K562 (cell line): Measurements from ENCODE around the gene GOLGB1. TPM values are rescaled to one million over a fixed set of nuclear protein-coding genes. Genes with fewer than 3 reads are reported as not detected.

Experiments used
- ATAC-seq: fragments of 200-7000 bp; cut with Tn5 transposase; 3 replicates; pipeline ENCODE4 v1.9.1; 2020; ENCODE audit warnings: moderate library complexity
- BruUV-seq: library from RNA; stranded (reverse); fragments of 400-500 nt; replicated peaks from 2 replicates; lab custom pipeline; 2021; lab: Mats Ljungman, UMichigan
- CTCF ChIA-PET: fragments of 300-600 bp; formaldehyde crosslinking; extraction: SDS; loops from one replicate; lab custom pipeline; 2021; ENCODE audit warnings: low intra/inter-chr PET ratio; lab: Yijun Ruan, JAX
- POLR2A ChIA-PET: fragments of 300-600, 350-650 bp; sonication (Branson Sonifier 250); formaldehyde crosslinking; extraction: SDS; loops from one replicate; lab custom pipeline; 2021; ENCODE audit warnings: antibody characterized with exemption, inconsistent platforms; lab: Yijun Ruan, JAX
- DNase-seq, 4 experiments: peaks; one replicate each; pipeline versions ENCODE4 v3.0.0 to v3.0.0-alpha.2; 2011 to 2018; ENCODE audit warnings: low spot score in 3 of 4, mixed read lengths in 3 of 4; ENCODE audit errors: extremely low read depth in 1 of 4
- FAIRE-seq: peaks from 2 replicates; lab custom pipeline; 2011; peaks lifted over from hg19 to GRCh38; lab: Jason Lieb, UNC
- H2AFZ ChIP-seq: 2 replicates; pipeline ENCODE4 v1.6.0; 2011; ENCODE audit warnings: low read depth, low read length, control low read depth, inconsistent platforms
- H3K27ac ChIP-seq: fragments of 200-600 bp; 3 replicates; pipeline ENCODE4 v1.8.0; 2011; ENCODE audit warnings: low read depth, mild to moderate bottlenecking, control low read depth, inconsistent platforms, low read length, moderate library complexity, mixed read lengths; ENCODE audit errors: extremely low read depth
- H3K27me3 ChIP-seq, 2 experiments: fragments of 300-600 bp in 1 of 2; 2 replicates in 1 of 2; 3 replicates in 1 of 2; pipeline versions ENCODE4 v1.6.0 to v1.8.0; 2011; ENCODE audit warnings: inconsistent platforms in 2 of 2, low read length in 2 of 2, mild to moderate bottlenecking in 1 of 2, mixed read lengths in 1 of 2, moderate library complexity in 1 of 2; ENCODE audit not compliant: control insufficient read depth in 2 of 2, insufficient read depth in 2 of 2
- H3K36me3 ChIP-seq: fragments of 300-600 bp; 3 replicates; pipeline ENCODE4 v1.8.0; 2011; ENCODE audit warnings: mild to moderate bottlenecking, low read length, inconsistent platforms; ENCODE audit not compliant: control insufficient read depth, insufficient read depth
- H3K4me1 ChIP-seq, 2 experiments: fragments of 200-600 bp in 1 of 2; replicated peaks in 1 of 2; 2 replicates in 1 of 2; 3 replicates in 1 of 2; pipeline versions ENCODE4 v1.5.1 to v1.8.0; 2011; ENCODE audit warnings: inconsistent platforms in 2 of 2, low read length in 2 of 2, mild to moderate bottlenecking in 1 of 2, mixed read lengths in 1 of 2, moderate library complexity in 1 of 2; ENCODE audit not compliant: control insufficient read depth in 2 of 2, insufficient read depth in 2 of 2
- H3K4me2 ChIP-seq: 2 replicates; pipeline ENCODE4 v1.6.1; 2011; ENCODE audit warnings: low read length, control low read depth, inconsistent platforms, mixed read lengths; ENCODE audit not compliant: insufficient read depth
- H3K4me3 ChIP-seq: fragments of 200-600 bp; sonication (generic), shearing (Covaris generic); 2 replicates; pipeline ENCODE4 v1.5.1; 2016; ENCODE audit warnings: control low read depth, inconsistent platforms
- H3K79me2 ChIP-seq: fragments of 200-600 bp; 3 replicates; pipeline ENCODE4 v1.8.0; 2011; ENCODE audit warnings: low read length, inconsistent platforms; ENCODE audit not compliant: control insufficient read depth, insufficient read depth
- H3K9ac ChIP-seq, 2 experiments: 2 replicates each; pipeline versions ENCODE4 v1.6.0 to v1.6.1; 2011; ENCODE audit warnings: low read depth in 2 of 2, low read length in 2 of 2, control low read depth in 1 of 2, inconsistent platforms in 1 of 2, mild to moderate bottlenecking in 1 of 2, mixed read lengths in 1 of 2; ENCODE audit not compliant: insufficient read depth in 1 of 2
- H3K9me1 ChIP-seq: one replicate; pipeline ENCODE4 v1.6.0; 2011; ENCODE audit warnings: inconsistent platforms, mild to moderate bottlenecking, low read length, moderate library complexity; ENCODE audit not compliant: control insufficient read depth, insufficient read depth
- H3K9me3 ChIP-seq: replicated peaks from 2 replicates; pipeline ENCODE4 v1.5.1; 2011; ENCODE audit warnings: low read depth, low read length, inconsistent platforms; ENCODE audit not compliant: control insufficient read depth, insufficient read depth
- H4K20me1 ChIP-seq: replicated peaks from 2 replicates; pipeline ENCODE4 v1.6.1; 2011; ENCODE audit warnings: low read length, inconsistent platforms, mixed read lengths; ENCODE audit not compliant: control insufficient read depth, insufficient read depth
- ARNT ChIP-seq, 2 experiments: fragments of 450-650 bp; IDR thresholded peaks; 2 replicates each; pipeline ENCODE4 v1.6.1; 2016; ENCODE audit warnings: mild to moderate bottlenecking in 1 of 2
- BRCA1 ChIP-seq, 2 experiments: fragments of 450-650 bp in 1 of 2; sonication (generic) in 1 of 2; formaldehyde crosslinking in 1 of 2; IDR thresholded peaks; 2 replicates each; pipeline versions ENCODE4 v1.5.0 to v1.6.1; 2017 to 2020; ENCODE audit warnings: mild to moderate bottlenecking in 1 of 2, missing genetic modification reagents in 1 of 2
- CHD2 ChIP-seq: IDR thresholded peaks from 2 replicates; pipeline ENCODE4 v1.6.1; 2011; ENCODE audit warnings: low read depth, low read length
- IFI16 ChIP-seq: fragments of 250-450 bp; sonication (Bioruptor Pico); IDR thresholded peaks from 2 replicates; pipeline ENCODE4 v2.1.2; 2022; ENCODE audit warnings: mild to moderate bottlenecking, inconsistent platforms
- KLF16 ChIP-seq: IDR thresholded peaks from 2 replicates; pipeline ENCODE4 v1.6.1; 2016; ENCODE audit warnings: antibody characterized with exemption
- MTA3 ChIP-seq: fragments of 450-650 bp; formaldehyde crosslinking; IDR thresholded peaks from 2 replicates; pipeline ENCODE4 v1.6.1; 2017; ENCODE audit warnings: mild to moderate bottlenecking, borderline replicate concordance
- NFXL1 ChIP-seq: fragments of 450-650 bp; formaldehyde crosslinking; IDR thresholded peaks from 2 replicates; pipeline ENCODE4 v1.4.0; 2021; ENCODE audit warnings: mild to moderate bottlenecking
- STAG1 ChIP-seq: sonication (generic); formaldehyde crosslinking; IDR thresholded peaks from 2 replicates; pipeline ENCODE4 v1.5.0; 2020; ENCODE audit warnings: missing genetic modification reagents, borderline replicate concordance
- TCF3 ChIP-seq: sonication (generic); formaldehyde crosslinking; IDR thresholded peaks from 2 replicates; pipeline ENCODE4 v1.4.0; 2020; ENCODE audit warnings: mild to moderate bottlenecking, missing genetic modification reagents
- ZKSCAN8 ChIP-seq: fragments of 200-800 bp; sonication (Bioruptor generic); IDR thresholded peaks from 2 replicates; pipeline ENCODE4 v1.6.1; 2016; ENCODE audit warnings: missing genetic modification characterization, missing compliant biosample characterization
- ZNF174 ChIP-seq: fragments of 250-450 bp; sonication (Bioruptor Pico); IDR thresholded peaks from 2 replicates; pipeline ENCODE4 v1.4.0; 2020; ENCODE audit warnings: mild to moderate bottlenecking
- ZNF263 ChIP-seq: sonication (generic); formaldehyde crosslinking; IDR thresholded peaks from 2 replicates; pipeline ENCODE4 v1.8.0; 2022; ENCODE audit warnings: mild to moderate bottlenecking, missing genetic modification reagents, borderline replicate concordance
- WGBS: fragments of 100-300 bp; shearing (Covaris generic); methylation state at CpG from one replicate; pipeline ENCODE4 v1.1.6; 2016; ENCODE audit warnings: low coverage, mixed read lengths; ENCODE audit not compliant: insufficient coverage; ENCODE audit errors: missing lambda C conversion rate; 5-methylcytosine and 5-hydroxymethylcytosine counted together
- in situ Hi-C: fragments of 300-500 bp; cut with MboI; formaldehyde crosslinking; loops from 4 replicates; pipeline ENCODE4 v1.15.0; 2018; ENCODE audit warnings: inconsistent platforms, mixed read lengths
- intact Hi-C: fragments of 100-400 bp; cut with micrococcal nuclease; formaldehyde crosslinking; loops from 2 replicates; pipeline ENCODE4 v1.14.2; 2022
- polyA plus RNA-seq, 8 experiments: library from polyadenylated mRNA; depleted of rRNA in 4 of 8; stranded (reverse) in 5 of 8; unstranded in 3 of 8; fragments of >200 nt; fragmentation: Nextera tagmentation in 2 of 8; fragmentation: Illumina TruSeq in 1 of 8; extraction: Ambion mirVana in 2 of 8; extraction: Trizol in 1 of 8; gene quantifications; 2 replicates each; pipeline versions ENCODE4 v1.2.1 to v1.2.3, GENCODE V29; 2011 to 2014; ENCODE audit warnings: inconsistent platforms in 1 of 8, missing spikeins in 1 of 8
- total RNA-seq, 7 experiments: library from RNA; depleted of rRNA in 6 of 7; stranded (reverse); fragments of >200 nt in 6 of 7; fragmentation: Illumina TruSeq in 2 of 7; extraction: Trizol in 2 of 7; gene quantifications; 2 replicates each; pipeline versions ENCODE4 v1.2.1 to v1.2.3, GENCODE V29; 2011 to 2021; ENCODE audit warnings: low replicate concordance in 1 of 7
- TF ChIP-seq, protein P1 (sequence below), 2 experiments: fragments of 200-800 bp in 1 of 2; sonication (Bioruptor generic) in 1 of 2; sonication (generic) in 1 of 2; formaldehyde crosslinking in 1 of 2; IDR thresholded peaks in 1 of 2; conservative IDR thresholded peaks in 1 of 2; 2 replicates each; pipeline versions ENCODE4 v1.5.0 to v1.6.1; 2016 to 2020; ENCODE audit warnings: missing compliant biosample characterization in 1 of 2, missing genetic modification characterization in 1 of 2, missing genetic modification reagents in 1 of 2
- TF ChIP-seq, protein P2 (sequence below): sonication (generic); formaldehyde crosslinking; IDR thresholded peaks from 2 replicates; pipeline ENCODE4 v1.8.0; 2022; ENCODE audit warnings: missing genetic modification reagents, mild to moderate bottlenecking, moderate library complexity, borderline replicate concordance
- TF ChIP-seq, protein P3 (sequence below): sonication (generic); formaldehyde crosslinking; IDR thresholded peaks from 2 replicates; pipeline ENCODE4 v1.8.0; 2022; ENCODE audit warnings: missing genetic modification reagents, mild to moderate bottlenecking, borderline replicate concordance
- TF ChIP-seq, protein P4 (sequence below): fragments of 450-650 bp; formaldehyde crosslinking; IDR thresholded peaks from 2 replicates; pipeline ENCODE4 v1.4.0; 2020; ENCODE audit warnings: mild to moderate bottlenecking

Gene GOLGB1
- total and polyA plus RNA-seq, 9 of the 15 experiments (the other 6 are each of a cell fraction or from before 2014, with no cell fraction given), result 4.0 to 16.3 (median 9.7) TPM

DNA sequence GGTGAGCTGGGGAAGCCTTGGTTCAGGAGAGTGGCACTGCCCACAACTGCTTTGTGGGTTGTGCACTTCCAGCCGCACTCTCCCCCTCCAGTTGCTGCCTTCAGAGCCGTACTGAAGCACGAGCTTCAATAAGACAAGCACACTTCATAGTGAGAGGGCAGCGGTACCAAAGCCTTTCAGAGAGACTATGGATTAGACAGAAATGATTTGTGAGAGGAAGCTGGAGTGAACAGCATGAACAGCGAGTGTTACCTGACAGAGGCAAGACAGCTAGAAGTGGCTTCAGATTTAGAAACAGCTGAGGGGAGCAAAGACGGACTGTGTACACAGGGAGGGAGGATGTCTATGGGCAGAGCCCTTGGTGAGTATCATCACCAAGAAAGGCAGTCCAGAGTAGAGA is 119.9 kb downstream of the GOLGB1 start:
- ATAC-seq (no peak), FAIRE-seq (no peak), DNase-seq (no peak)
- 5% methylated on average over 6 of the region's 6 CpGs for WGBS
- Histone ChIP-seq H3K9me3 (no peaks in the 10 kb centered on the region), H3K27ac (no peak overlapping the region), H3K36me3 (no peaks in the 10 kb centered on the region), H4K20me1 (no peaks in the 10 kb centered on the region), H3K9ac (no peak overlapping the region), H3K4me3 (no peak overlapping the region), H3K27me3 (peaks cover 0 to 13% of the 10 kb centered on the region in 2 experiments; a peak in 2 of 5 replicates), H3K4me1 (no peaks in the 10 kb centered on the region), H2AFZ (no peak overlapping the region), H3K9me1 (no peaks in the 10 kb centered on the region), H3K4me2 (no peak overlapping the region), H3K79me2 (no peaks in the 10 kb centered on the region)
- intact Hi-C loops (no loop called here), in situ Hi-C loops (no loop called here)
- no TSS peak for BruUV-seq
- ChIA-PET POLR2A (interaction anchor here (0.7 kb wide), 1 partner anchor 27 kb away, joined by 3 read pairs; no protein-coding TSS in a partner anchor), CTCF (no interaction called here)
- no peak for TF ChIP-seq MTA3
- TF ChIP-seq ZKSCAN8 (CRISPR knock-in tag), result no peak
- TF ChIP-seq ARNT (IDR thresholded peaks at IDR 0.05), result no peak
- TF ChIP-seq ZNF174 (CRISPR knock-in tag), result no peak
- TF ChIP-seq, protein P1, sequence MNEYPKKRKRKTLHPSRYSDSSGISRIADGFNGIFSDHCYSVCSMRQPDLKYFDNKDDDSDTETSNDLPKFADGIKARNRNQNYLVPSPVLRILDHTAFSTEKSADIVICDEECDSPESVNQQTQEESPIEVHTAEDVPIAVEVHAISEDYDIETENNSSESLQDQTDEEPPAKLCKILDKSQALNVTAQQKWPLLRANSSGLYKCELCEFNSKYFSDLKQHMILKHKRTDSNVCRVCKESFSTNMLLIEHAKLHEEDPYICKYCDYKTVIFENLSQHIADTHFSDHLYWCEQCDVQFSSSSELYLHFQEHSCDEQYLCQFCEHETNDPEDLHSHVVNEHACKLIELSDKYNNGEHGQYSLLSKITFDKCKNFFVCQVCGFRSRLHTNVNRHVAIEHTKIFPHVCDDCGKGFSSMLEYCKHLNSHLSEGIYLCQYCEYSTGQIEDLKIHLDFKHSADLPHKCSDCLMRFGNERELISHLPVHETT (CRISPR knock-in tag; conservative IDR thresholded peaks at IDR 0.05 in 1 of 2, IDR thresholded peaks at IDR 0.05 in 1 of 2), result no peak
- TF ChIP-seq, protein P2, sequence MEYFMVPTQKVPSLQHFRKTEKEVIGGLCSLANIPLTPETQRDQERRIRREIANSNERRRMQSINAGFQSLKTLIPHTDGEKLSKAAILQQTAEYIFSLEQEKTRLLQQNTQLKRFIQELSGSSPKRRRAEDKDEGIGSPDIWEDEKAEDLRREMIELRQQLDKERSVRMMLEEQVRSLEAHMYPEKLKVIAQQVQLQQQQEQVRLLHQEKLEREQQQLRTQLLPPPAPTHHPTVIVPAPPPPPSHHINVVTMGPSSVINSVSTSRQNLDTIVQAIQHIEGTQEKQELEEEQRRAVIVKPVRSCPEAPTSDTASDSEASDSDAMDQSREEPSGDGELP (CRISPR knock-in tag), result no peak
- no peak for TF ChIP-seq STAG1 (CRISPR knock-in tag)
- no peak for TF ChIP-seq TCF3 (CRISPR knock-in tag)
- TF ChIP-seq, protein P3, sequence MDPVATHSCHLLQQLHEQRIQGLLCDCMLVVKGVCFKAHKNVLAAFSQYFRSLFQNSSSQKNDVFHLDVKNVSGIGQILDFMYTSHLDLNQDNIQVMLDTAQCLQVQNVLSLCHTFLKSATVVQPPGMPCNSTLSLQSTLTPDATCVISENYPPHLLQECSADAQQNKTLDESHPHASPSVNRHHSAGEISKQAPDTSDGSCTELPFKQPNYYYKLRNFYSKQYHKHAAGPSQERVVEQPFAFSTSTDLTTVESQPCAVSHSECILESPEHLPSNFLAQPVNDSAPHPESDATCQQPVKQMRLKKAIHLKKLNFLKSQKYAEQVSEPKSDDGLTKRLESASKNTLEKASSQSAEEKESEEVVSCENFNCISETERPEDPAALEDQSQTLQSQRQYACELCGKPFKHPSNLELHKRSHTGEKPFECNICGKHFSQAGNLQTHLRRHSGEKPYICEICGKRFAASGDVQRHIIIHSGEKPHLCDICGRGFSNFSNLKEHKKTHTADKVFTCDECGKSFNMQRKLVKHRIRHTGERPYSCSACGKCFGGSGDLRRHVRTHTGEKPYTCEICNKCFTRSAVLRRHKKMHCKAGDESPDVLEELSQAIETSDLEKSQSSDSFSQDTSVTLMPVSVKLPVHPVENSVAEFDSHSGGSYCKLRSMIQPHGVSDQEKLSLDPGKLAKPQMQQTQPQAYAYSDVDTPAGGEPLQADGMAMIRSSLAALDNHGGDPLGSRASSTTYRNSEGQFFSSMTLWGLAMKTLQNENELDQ (CRISPR knock-in tag), result no peak
- TF ChIP-seq KLF16, result no peak
- no peak for TF ChIP-seq IFI16 (CRISPR knock-in tag)
- TF ChIP-seq CHD2, result no peak
- no peak for TF ChIP-seq NFXL1 (CRISPR knock-in tag)
- TF ChIP-seq BRCA1 (IDR thresholded peaks at IDR 0.05), result no peak
- no peak for TF ChIP-seq BRCA1 (CRISPR knock-in tag; IDR thresholded peaks at IDR 0.05)
- TF ChIP-seq, protein P4, sequence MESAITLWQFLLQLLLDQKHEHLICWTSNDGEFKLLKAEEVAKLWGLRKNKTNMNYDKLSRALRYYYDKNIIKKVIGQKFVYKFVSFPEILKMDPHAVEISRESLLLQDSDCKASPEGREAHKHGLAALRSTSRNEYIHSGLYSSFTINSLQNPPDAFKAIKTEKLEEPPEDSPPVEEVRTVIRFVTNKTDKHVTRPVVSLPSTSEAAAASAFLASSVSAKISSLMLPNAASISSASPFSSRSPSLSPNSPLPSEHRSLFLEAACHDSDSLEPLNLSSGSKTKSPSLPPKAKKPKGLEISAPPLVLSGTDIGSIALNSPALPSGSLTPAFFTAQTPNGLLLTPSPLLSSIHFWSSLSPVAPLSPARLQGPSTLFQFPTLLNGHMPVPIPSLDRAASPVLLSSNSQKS (CRISPR knock-in tag), result no peak
- no peak for TF ChIP-seq ZNF263 (CRISPR knock-in tag)
